ENCODE results near the gene ATAT1. TPM values are rescaled to one million over a fixed set of nuclear protein-coding genes. Genes with fewer than 3 reads are reported as not detected.

Gene ATAT1
- total RNA-seq, 1 experiment from 2014 or later: 19.3 TPM

DNA sequence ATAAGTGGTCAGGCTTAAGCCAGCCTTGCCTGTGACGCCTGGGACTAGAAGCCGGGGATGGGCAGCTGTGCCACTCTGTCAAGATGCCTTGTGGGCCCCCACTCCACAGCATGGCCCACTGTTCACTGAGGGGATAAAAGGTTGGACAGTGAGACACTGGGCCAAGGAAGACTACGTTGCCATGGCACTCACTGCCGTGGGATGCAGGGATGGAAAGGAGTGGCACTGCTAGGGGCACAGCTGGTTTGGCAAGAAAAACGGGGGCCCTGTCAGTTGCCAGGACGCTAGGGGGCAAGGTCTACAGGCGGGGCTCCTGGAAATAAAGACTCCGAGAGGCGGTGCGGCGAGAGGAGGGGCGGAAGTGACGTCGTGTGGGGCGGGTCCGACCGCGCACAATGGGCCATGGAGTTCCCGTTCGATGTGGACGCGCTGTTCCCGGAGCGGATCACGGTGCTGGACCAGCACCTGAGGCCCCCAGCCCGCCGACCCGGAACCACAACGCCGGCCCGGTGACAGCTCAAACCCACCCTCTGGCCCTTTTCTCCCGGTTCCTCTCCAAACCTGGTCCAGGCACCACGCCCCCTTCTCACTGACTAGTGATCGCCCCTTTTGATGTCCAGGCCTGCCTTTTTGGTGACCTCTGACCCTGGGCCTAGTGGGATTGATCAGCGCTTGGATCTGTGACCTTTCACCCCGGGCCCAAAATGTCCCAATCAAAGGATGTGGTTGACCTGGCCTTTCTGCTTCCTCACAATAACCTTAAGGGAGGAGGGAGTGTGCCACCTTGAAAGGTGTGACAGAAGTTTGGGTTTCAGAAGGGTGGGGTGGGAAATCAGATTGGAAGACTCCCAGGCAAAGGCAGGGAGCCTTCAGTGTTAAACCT is at the start of gene ATAT1 (continued):
- TF ChIP-seq, protein P1, sequence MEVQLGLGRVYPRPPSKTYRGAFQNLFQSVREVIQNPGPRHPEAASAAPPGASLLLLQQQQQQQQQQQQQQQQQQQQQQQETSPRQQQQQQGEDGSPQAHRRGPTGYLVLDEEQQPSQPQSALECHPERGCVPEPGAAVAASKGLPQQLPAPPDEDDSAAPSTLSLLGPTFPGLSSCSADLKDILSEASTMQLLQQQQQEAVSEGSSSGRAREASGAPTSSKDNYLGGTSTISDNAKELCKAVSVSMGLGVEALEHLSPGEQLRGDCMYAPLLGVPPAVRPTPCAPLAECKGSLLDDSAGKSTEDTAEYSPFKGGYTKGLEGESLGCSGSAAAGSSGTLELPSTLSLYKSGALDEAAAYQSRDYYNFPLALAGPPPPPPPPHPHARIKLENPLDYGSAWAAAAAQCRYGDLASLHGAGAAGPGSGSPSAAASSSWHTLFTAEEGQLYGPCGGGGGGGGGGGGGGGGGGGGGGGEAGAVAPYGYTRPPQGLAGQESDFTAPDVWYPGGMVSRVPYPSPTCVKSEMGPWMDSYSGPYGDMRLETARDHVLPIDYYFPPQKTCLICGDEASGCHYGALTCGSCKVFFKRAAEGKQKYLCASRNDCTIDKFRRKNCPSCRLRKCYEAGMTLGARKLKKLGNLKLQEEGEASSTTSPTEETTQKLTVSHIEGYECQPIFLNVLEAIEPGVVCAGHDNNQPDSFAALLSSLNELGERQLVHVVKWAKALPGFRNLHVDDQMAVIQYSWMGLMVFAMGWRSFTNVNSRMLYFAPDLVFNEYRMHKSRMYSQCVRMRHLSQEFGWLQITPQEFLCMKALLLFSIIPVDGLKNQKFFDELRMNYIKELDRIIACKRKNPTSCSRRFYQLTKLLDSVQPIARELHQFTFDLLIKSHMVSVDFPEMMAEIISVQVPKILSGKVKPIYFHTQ (CRISPR knock-in tag; IDR thresholded peaks at IDR 0.05): no peak

DNA sequence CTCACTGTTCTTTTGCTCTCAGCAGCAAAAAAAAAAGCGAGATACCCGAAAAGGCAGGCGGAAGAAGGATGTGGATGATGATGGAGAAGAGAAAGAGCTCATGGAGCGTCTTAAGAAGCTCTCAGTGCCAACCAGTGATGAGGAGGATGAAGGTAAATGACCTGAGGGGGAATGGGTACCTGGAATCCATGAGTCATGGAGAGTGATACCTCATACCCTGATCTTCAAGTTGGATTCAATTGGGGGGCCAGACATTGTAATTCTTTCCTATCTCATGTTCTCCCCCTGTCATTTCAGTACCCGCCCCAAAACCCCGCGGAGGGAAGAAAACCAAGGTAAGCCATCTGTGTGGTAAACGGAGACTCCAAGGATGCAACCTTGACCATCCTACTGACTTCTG is 48.6 kb upstream of the ATAT1 start:
- DNase-seq (ENCODE audit: low spot score) (no peak), ATAC-seq (no peak)
- TF ChIP-seq NR1H2 (CRISPR knock-in tag; IDR thresholded peaks at IDR 0.05) (no peak), RELA (CRISPR knock-in tag; IDR thresholded peaks at IDR 0.05; ENCODE audit: borderline replicate concordance) (no peak)
- TF ChIP-seq, protein P2, sequence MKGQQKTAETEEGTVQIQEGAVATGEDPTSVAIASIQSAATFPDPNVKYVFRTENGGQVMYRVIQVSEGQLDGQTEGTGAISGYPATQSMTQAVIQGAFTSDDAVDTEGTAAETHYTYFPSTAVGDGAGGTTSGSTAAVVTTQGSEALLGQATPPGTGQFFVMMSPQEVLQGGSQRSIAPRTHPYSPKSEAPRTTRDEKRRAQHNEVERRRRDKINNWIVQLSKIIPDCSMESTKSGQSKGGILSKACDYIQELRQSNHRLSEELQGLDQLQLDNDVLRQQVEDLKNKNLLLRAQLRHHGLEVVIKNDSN (CRISPR knock-in tag; IDR thresholded peaks at IDR 0.05): no peak
- TF ChIP-seq, protein P3, sequence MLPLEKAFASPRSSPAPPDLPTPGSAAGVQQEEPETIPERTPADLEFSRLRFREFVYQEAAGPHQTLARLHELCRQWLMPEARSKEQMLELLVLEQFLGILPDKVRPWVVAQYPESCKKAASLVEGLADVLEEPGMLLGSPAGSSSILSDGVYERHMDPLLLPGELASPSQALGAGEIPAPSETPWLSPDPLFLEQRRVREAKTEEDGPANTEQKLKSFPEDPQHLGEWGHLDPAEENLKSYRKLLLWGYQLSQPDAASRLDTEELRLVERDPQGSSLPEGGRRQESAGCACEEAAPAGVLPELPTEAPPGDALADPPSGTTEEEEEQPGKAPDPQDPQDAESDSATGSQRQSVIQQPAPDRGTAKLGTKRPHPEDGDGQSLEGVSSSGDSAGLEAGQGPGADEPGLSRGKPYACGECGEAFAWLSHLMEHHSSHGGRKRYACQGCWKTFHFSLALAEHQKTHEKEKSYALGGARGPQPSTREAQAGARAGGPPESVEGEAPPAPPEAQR (CRISPR knock-in tag; IDR thresholded peaks at IDR 0.05): no peak
- TF ChIP-seq, protein P4, sequence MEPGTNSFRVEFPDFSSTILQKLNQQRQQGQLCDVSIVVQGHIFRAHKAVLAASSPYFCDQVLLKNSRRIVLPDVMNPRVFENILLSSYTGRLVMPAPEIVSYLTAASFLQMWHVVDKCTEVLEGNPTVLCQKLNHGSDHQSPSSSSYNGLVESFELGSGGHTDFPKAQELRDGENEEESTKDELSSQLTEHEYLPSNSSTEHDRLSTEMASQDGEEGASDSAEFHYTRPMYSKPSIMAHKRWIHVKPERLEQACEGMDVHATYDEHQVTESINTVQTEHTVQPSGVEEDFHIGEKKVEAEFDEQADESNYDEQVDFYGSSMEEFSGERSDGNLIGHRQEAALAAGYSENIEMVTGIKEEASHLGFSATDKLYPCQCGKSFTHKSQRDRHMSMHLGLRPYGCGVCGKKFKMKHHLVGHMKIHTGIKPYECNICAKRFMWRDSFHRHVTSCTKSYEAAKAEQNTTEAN (CRISPR knock-in tag; IDR thresholded peaks at IDR 0.05): no peak
- TF ChIP-seq, protein P5, sequence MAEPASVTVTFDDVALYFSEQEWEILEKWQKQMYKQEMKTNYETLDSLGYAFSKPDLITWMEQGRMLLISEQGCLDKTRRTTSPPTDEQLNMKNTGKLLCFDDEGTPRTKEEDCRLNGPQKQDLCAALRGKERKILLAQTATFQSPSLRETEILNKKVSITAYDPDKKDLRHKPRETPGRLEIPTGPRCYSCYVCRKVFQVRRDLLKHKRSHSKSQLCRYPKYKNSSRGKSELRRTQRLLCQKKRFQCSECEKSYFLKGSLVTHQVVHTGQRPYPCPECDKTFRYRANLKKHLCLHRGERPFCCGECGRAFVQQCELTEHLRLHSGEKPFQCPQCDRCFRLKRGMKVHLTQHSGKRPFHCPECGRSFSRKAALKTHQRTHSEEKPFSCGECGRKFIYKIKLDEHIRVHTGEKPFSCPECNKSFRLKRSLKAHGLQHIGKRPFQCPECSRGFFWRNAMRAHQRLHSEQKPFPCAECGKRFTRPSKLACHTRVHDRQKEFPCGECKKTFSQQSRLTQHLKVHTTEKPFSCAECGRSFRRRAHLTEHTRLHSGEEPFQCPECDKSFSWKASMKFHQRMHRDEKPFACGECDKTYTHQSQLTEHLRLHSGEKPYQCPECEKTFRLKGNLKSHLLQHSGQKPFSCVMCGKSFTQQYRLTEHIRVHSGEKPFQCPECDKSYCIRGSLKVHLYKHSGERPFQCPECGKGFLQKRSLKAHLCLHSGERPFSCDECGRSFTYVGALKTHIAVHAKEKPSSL (CRISPR knock-in tag; conservative IDR thresholded peaks at IDR 0.05): no peak
- TF ChIP-seq, protein P6, sequence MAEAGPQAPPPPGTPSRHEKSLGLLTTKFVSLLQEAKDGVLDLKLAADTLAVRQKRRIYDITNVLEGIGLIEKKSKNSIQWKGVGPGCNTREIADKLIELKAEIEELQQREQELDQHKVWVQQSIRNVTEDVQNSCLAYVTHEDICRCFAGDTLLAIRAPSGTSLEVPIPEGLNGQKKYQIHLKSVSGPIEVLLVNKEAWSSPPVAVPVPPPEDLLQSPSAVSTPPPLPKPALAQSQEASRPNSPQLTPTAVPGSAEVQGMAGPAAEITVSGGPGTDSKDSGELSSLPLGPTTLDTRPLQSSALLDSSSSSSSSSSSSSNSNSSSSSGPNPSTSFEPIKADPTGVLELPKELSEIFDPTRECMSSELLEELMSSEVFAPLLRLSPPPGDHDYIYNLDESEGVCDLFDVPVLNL (CRISPR knock-in tag; IDR thresholded peaks at IDR 0.05; ENCODE audit: borderline replicate concordance, low read depth): no peak
- TF ChIP-seq, protein P7, sequence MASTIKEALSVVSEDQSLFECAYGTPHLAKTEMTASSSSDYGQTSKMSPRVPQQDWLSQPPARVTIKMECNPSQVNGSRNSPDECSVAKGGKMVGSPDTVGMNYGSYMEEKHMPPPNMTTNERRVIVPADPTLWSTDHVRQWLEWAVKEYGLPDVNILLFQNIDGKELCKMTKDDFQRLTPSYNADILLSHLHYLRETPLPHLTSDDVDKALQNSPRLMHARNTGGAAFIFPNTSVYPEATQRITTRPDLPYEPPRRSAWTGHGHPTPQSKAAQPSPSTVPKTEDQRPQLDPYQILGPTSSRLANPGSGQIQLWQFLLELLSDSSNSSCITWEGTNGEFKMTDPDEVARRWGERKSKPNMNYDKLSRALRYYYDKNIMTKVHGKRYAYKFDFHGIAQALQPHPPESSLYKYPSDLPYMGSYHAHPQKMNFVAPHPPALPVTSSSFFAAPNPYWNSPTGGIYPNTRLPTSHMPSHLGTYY (CRISPR knock-in tag; IDR thresholded peaks at IDR 0.05): no peak
- TF ChIP-seq, protein P8, sequence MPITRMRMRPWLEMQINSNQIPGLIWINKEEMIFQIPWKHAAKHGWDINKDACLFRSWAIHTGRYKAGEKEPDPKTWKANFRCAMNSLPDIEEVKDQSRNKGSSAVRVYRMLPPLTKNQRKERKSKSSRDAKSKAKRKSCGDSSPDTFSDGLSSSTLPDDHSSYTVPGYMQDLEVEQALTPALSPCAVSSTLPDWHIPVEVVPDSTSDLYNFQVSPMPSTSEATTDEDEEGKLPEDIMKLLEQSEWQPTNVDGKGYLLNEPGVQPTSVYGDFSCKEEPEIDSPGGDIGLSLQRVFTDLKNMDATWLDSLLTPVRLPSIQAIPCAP (CRISPR knock-in tag; IDR thresholded peaks at IDR 0.05): no peak
- no peak overlapping the region for H3K27ac Mint-ChIP-seq
- H3K4me3 Mint-ChIP-seq: no peak overlapping the region
- no peaks in the 10 kb centered on the region for H3K9me3 Mint-ChIP-seq
- H3K27me3 Mint-ChIP-seq (ENCODE audit: low read depth): no peaks in the 10 kb centered on the region
- H3K36me3 Mint-ChIP-seq: peaks cover 63% of the 10 kb centered on the region
- peaks cover 4% of the 10 kb centered on the region for H3K4me1 Mint-ChIP-seq
- CTCF ChIA-PET: interaction anchor here (0.6 to 1.5 kb wide), 4 partner anchors 19 to 101 kb away, joined by 3 to 4 read pairs (median 3); no protein-coding TSS in a partner anchor
- POLR2A ChIA-PET: no interaction called here

Measured in WTC11 (cell line).